Neuronal stem cell (in vitro differentiated cells): ENCODE results near the gene SLK.

ENCODE experiments used
- DNase-seq: peaks from one replicate; pipeline ENCODE4 v3.0.0-alpha.2; 2013; ENCODE audit warnings: low spot score
- H2AFZ ChIP-seq: one replicate; pipeline ENCODE4 v1.6.1; 2013; ENCODE audit warnings: mild to moderate bottlenecking, low read length, inconsistent platforms
- H2AK5ac ChIP-seq: 2 replicates; pipeline ENCODE4 v1.6.1; 2013; ENCODE audit warnings: low read depth, mild to moderate bottlenecking, inconsistent platforms, low read length, moderate library complexity, mixed read lengths
- H2BK120ac ChIP-seq: 2 replicates; pipeline ENCODE4 v1.6.1; 2013; ENCODE audit warnings: low read depth, mild to moderate bottlenecking, inconsistent platforms, low read length, moderate library complexity, mixed read lengths
- H2BK12ac ChIP-seq: one replicate; pipeline ENCODE4 v1.6.1; 2013; ENCODE audit warnings: low read length, inconsistent platforms
- H2BK15ac ChIP-seq: 2 replicates; pipeline ENCODE4 v1.6.1; 2013; ENCODE audit warnings: mild to moderate bottlenecking, low read length, inconsistent platforms, mixed read lengths
- H2BK5ac ChIP-seq: one replicate; pipeline ENCODE4 v1.6.1; 2013; ENCODE audit warnings: inconsistent platforms, mild to moderate bottlenecking, low read length, moderate library complexity
- H3K14ac ChIP-seq: one replicate; pipeline ENCODE4 v1.6.1; 2013; ENCODE audit warnings: low read length, inconsistent platforms
- H3K18ac ChIP-seq: 2 replicates; pipeline ENCODE4 v1.6.1; 2013; ENCODE audit warnings: low read length, inconsistent platforms
- H3K23ac ChIP-seq: 2 replicates; pipeline ENCODE4 v1.6.1; 2013; ENCODE audit warnings: low read depth, mild to moderate bottlenecking, mixed read lengths, low read length, inconsistent platforms; ENCODE audit not compliant: poor library complexity
- H3K27ac ChIP-seq: replicated peaks from 3 replicates; pipeline ENCODE4 v1.5.1; 2013; ENCODE audit warnings: low read length, inconsistent platforms
- H3K27me3 ChIP-seq, 3 experiments: 2 replicates each; pipeline ENCODE4 v1.6.1; 2013; ENCODE audit warnings: low read length in 3 of 3, mild to moderate bottlenecking in 2 of 3, inconsistent platforms in 1 of 3, low read depth in 1 of 3, mixed read lengths in 1 of 3, moderate library complexity in 1 of 3; ENCODE audit not compliant: control insufficient read depth in 3 of 3, insufficient read depth in 3 of 3
- H3K36me3 ChIP-seq, 2 donors: replicated peaks in 1 of 2; 2 replicates each; pipeline ENCODE4 v1.6.1; 2013; ENCODE audit warnings: low read length in 2 of 2; ENCODE audit not compliant: control insufficient read depth in 2 of 2, insufficient read depth in 2 of 2
- H3K4ac ChIP-seq: 2 replicates; pipeline ENCODE4 v1.6.1; 2013; ENCODE audit warnings: inconsistent platforms, mild to moderate bottlenecking, low read length, moderate library complexity
- H3K4me1 ChIP-seq, 2 donors: 1 replicate in 1 of 2; 2 replicates in 1 of 2; pipeline ENCODE4 v1.6.1; 2013; ENCODE audit warnings: low read length in 2 of 2, low read depth in 1 of 2; ENCODE audit not compliant: control insufficient read depth in 2 of 2, insufficient read depth in 1 of 2
- H3K4me2 ChIP-seq: one replicate; pipeline ENCODE4 v1.6.1; 2013; ENCODE audit warnings: mild to moderate bottlenecking, low read length, inconsistent platforms; ENCODE audit not compliant: insufficient read depth, poor library complexity, severe bottlenecking
- H3K4me3 ChIP-seq, 2 donors: 2 replicates each; pipeline ENCODE4 v1.5.1; 2013; ENCODE audit warnings: low read length in 2 of 2, mild to moderate bottlenecking in 2 of 2, inconsistent platforms in 1 of 2, moderate library complexity in 1 of 2
- H3K79me1 ChIP-seq: one replicate; pipeline ENCODE4 v1.6.1; 2013; ENCODE audit warnings: low read depth, mild to moderate bottlenecking, inconsistent platforms, low read length, moderate library complexity
- H3K9ac ChIP-seq: one replicate; pipeline ENCODE4 v1.6.1; 2013; ENCODE audit warnings: mild to moderate bottlenecking, low read depth, low read length, inconsistent platforms; ENCODE audit not compliant: poor library complexity
- H3K9me3 ChIP-seq, 2 donors: replicated peaks in 1 of 2; 2 replicates each; pipeline versions ENCODE3 to v1.6.1; 2013; ENCODE audit warnings: low read length in 2 of 2, mild to moderate bottlenecking in 2 of 2, inconsistent platforms in 1 of 2, low read depth in 1 of 2, mixed read lengths in 1 of 2, moderate library complexity in 1 of 2; ENCODE audit not compliant: control insufficient read depth in 2 of 2, insufficient read depth in 1 of 2
- H4K8ac ChIP-seq: one replicate; pipeline ENCODE4 v1.6.1; 2013; ENCODE audit warnings: low read depth, mild to moderate bottlenecking, inconsistent platforms, low read length, moderate library complexity
- H4K91ac ChIP-seq: one replicate; pipeline ENCODE4 v1.6.1; 2013; ENCODE audit warnings: low read length, low read depth, mild to moderate bottlenecking, inconsistent platforms; ENCODE audit not compliant: poor library complexity
- WGBS, 2 donors: extraction: QIAGEN DNeasy Blood & Tissue Kit; methylation state at CpG; one replicate each; pipeline ENCODE4 v1.1.7; 2013; ENCODE audit warnings: missing lambda C conversion rate in 2 of 2, mixed read lengths in 1 of 2; ENCODE audit not compliant: insufficient read length in 2 of 2, insufficient replicate concordance in 1 of 2; ENCODE audit errors: extremely low coverage in 2 of 2; 5-methylcytosine and 5-hydroxymethylcytosine counted together

SLK gene

DNA sequence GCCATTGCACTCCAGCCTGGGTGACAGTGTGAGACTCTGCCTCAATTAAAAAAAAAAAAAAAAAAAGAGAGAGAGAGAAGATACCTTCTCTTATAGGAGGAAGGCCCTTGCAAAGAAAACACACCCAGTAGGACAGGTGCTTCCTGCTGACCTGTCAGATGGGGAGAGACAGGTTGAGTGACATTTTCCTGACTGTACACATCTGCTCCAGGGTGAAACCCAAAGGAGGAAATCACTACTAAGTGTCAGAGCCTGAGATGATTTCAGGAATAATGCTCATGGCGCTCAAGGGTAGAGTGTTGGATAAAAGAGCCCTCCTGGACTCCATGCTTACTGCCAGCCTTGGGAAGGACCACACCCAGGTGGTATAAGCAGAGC is 47.3 kb upstream of the SLK start:
- H3K14ac ChIP-seq: no peak overlapping the region
- H3K4me3 ChIP-seq: no peak overlapping the region
- DNase-seq: no peak
- H3K79me1 ChIP-seq: peaks cover 3% of the 10 kb centered on the region
- H3K4ac ChIP-seq: no peak overlapping the region
- H2BK5ac ChIP-seq: no peak overlapping the region
- no peak overlapping the region for H3K4me2 ChIP-seq
- no CpG with 5 or more reads among the region's 1 CpG for WGBS, 2 donors
- no peak overlapping the region for H3K18ac ChIP-seq
- peak overlapping the region; percentile 16 for H2AFZ ChIP-seq
- H3K27ac ChIP-seq: no peak overlapping the region
- no peak overlapping the region for H2BK120ac ChIP-seq
- no peak overlapping the region for H4K91ac ChIP-seq
- no peak overlapping the region for H2BK15ac ChIP-seq
- peaks cover 0 to 1% of the 10 kb centered on the region in 2 donors for H3K36me3 ChIP-seq
- H2BK12ac ChIP-seq: no peak overlapping the region
- no peak overlapping the region for H3K9ac ChIP-seq
- no peak overlapping the region for H2AK5ac ChIP-seq
- H3K23ac ChIP-seq: no peak overlapping the region
- H3K27me3 ChIP-seq: no peaks in the 10 kb centered on the region
- no peak overlapping the region for H4K8ac ChIP-seq
- peaks cover 5 to 9% of the 10 kb centered on the region in 2 donors for H3K4me1 ChIP-seq
- peaks cover 4 to 8% of the 10 kb centered on the region in 2 donors for H3K9me3 ChIP-seq

DNA sequence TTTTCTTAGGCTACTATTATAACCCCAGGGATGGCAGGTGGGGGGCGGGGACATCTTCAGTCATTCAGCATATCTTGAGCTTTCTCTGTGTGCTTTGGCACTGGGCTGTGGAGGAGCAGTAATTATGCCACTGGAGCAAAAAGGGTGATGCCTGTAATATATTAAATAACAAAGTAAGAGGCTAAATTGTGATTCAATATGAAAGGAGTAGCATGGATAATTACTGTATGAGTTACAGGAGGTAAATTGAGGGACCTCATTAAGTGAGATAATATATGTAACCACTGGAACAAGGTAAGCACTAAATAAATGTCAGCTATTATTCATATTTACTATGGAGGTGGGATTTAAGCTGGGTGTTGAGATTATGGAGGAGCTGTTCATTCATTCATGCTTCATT is 45.7 kb upstream of the SLK start:
- peaks cover 5 to 9% of the 10 kb centered on the region in 2 donors for H3K4me1 ChIP-seq
- H3K4me2 ChIP-seq: no peak overlapping the region
- no peak overlapping the region for H4K91ac ChIP-seq
- no peak for DNase-seq
- H3K4me3 ChIP-seq: no peak overlapping the region
- no peak overlapping the region for H3K18ac ChIP-seq
- H2BK15ac ChIP-seq: no peak overlapping the region
- no peak overlapping the region for H3K4ac ChIP-seq
- H2AFZ ChIP-seq: peak overlapping the region; percentile 89
- H4K8ac ChIP-seq: no peak overlapping the region
- H2BK120ac ChIP-seq: no peak overlapping the region
- H2BK12ac ChIP-seq: no peak overlapping the region
- peaks cover 3% of the 10 kb centered on the region for H3K79me1 ChIP-seq
- H3K9me3 ChIP-seq: no peaks in the 10 kb centered on the region
- H3K23ac ChIP-seq: no peak overlapping the region
- no peak overlapping the region for H3K27ac ChIP-seq
- no peak overlapping the region for H2AK5ac ChIP-seq
- H3K27me3 ChIP-seq: no peaks in the 10 kb centered on the region
- H3K36me3 ChIP-seq: no peaks in the 10 kb centered on the region
- no CpG with 5 or more reads among the region's 1 CpG for WGBS, 2 donors
- no peak overlapping the region for H3K14ac ChIP-seq
- no peak overlapping the region for H2BK5ac ChIP-seq
- H3K9ac ChIP-seq: no peak overlapping the region

GRCh38 chr10:103921750-103922195 is 45.2 kb upstream of the SLK start:
- H4K8ac ChIP-seq: no peak overlapping the region
- H4K91ac ChIP-seq: no peak overlapping the region
- H3K4me3 ChIP-seq: no peak overlapping the region
- H3K9ac ChIP-seq: no peak overlapping the region
- no peak overlapping the region for H3K14ac ChIP-seq
- H3K27me3 ChIP-seq: no peaks in the 10 kb centered on the region
- no peak overlapping the region for H2BK120ac ChIP-seq
- no peak overlapping the region for H2BK12ac ChIP-seq
- no peak overlapping the region for H2BK5ac ChIP-seq
- H3K4ac ChIP-seq: no peak overlapping the region
- WGBS, 2 donors: no CpG with 5 or more reads among the region's 7 CpGs
- peak overlapping the region; percentile 89 for H2AFZ ChIP-seq
- no peaks in the 10 kb centered on the region for H3K9me3 ChIP-seq
- H3K79me1 ChIP-seq: peaks cover 3% of the 10 kb centered on the region
- H3K4me2 ChIP-seq: no peak overlapping the region
- no peak overlapping the region for H2BK15ac ChIP-seq
- H3K18ac ChIP-seq: peak overlapping the region; percentile 44
- no peak overlapping the region for H3K27ac ChIP-seq
- DNase-seq: no peak
- no peaks in the 10 kb centered on the region for H3K36me3 ChIP-seq
- no peak overlapping the region for H3K23ac ChIP-seq
- peaks cover 5 to 8% of the 10 kb centered on the region in 2 donors for H3K4me1 ChIP-seq
- no peak overlapping the region for H2AK5ac ChIP-seq

- no peak overlapping the region for H3K18ac ChIP-seq
- no peak overlapping the region for H3K9ac ChIP-seq
- no peak overlapping the region for H2BK5ac ChIP-seq
- H4K91ac ChIP-seq: no peak overlapping the region
- H2AK5ac ChIP-seq: no peak overlapping the region
- H3K4ac ChIP-seq: no peak overlapping the region
- no peak overlapping the region for H3K4me3 ChIP-seq
- DNase-seq: no peak
- no peak overlapping the region for H4K8ac ChIP-seq
- no peaks in the 10 kb centered on the region for H3K9me3 ChIP-seq
- no CpG with 5 or more reads among the region's 2 CpGs for WGBS, 2 donors
- H3K79me1 ChIP-seq: no peaks in the 10 kb centered on the region
- H3K27ac ChIP-seq: no peak overlapping the region
- no peak overlapping the region for H3K4me2 ChIP-seq
- no peak overlapping the region for H2BK12ac ChIP-seq
- peaks cover 2 to 6% of the 10 kb centered on the region in 2 donors for H3K4me1 ChIP-seq
- no peak overlapping the region for H3K23ac ChIP-seq
- no peaks in the 10 kb centered on the region for H3K36me3 ChIP-seq
- H3K27me3 ChIP-seq: no peaks in the 10 kb centered on the region
- H3K14ac ChIP-seq: no peak overlapping the region
- H2BK120ac ChIP-seq: no peak overlapping the region
- no peak overlapping the region for H2AFZ ChIP-seq
- H2BK15ac ChIP-seq: no peak overlapping the region
These were observed 44.3 kb upstream of the SLK start for GRCh38 chr10:103922659-103923058.
